Spleen (tissue), 11 donors: Measurements from ENCODE around the gene EIF4H. TPM values are rescaled to one million over a fixed set of nuclear protein-coding genes. Genes with fewer than 3 reads are reported as not detected.
"Not testable (repeated sequence)": the region's sequence is repeated elsewhere in the genome, so short reads cannot be mapped to it uniquely, and the experiment has no call there.

Source experiments
- DNase-seq: peaks from one replicate; pipeline ENCODE4 v3.0.0-alpha.2; 2020
- H3K27ac ChIP-seq, 8 donors: fragments of 200-600 bp; sonication (generic) in 7 of 8; 1 replicate in 4 of 8; 2 replicates in 4 of 8; pipeline versions ENCODE4 v1.5.0 to v1.8.0; 2016 to 2021; ENCODE audit warnings: inconsistent platforms in 4 of 8, mild to moderate bottlenecking in 4 of 8, moderate library complexity in 1 of 8
- H3K27me3 ChIP-seq, 7 donors: fragments of 200-600 bp; sonication (generic) in 6 of 7; replicated peaks in 1 of 7; 1 replicate in 4 of 7; 2 replicates in 3 of 7; pipeline versions ENCODE4 v1.5.0 to v1.8.0; 2016 to 2021; ENCODE audit warnings: inconsistent platforms in 3 of 7, mild to moderate bottlenecking in 1 of 7
- H3K36me3 ChIP-seq, 6 donors: fragments of 200-600 bp; sonication (generic) in 5 of 6; 1 replicate in 4 of 6; 2 replicates in 2 of 6; pipeline versions ENCODE4 v1.5.0 to v1.8.0; 2016 to 2021; ENCODE audit warnings: inconsistent platforms in 2 of 6
- H3K4me1 ChIP-seq, 6 donors: fragments of 200-600 bp; sonication (generic) in 5 of 6; 1 replicate in 3 of 6; 2 replicates in 3 of 6; pipeline versions ENCODE4 v1.5.0 to v1.8.0; 2016 to 2021; ENCODE audit warnings: inconsistent platforms in 3 of 6
- H3K4me3 ChIP-seq, 8 donors: fragments of 200-600 bp; sonication (generic) in 7 of 8; 1 replicate in 4 of 8; 2 replicates in 4 of 8; pipeline versions ENCODE4 v1.5.0 to v1.8.0; 2016 to 2021; ENCODE audit warnings: inconsistent platforms in 4 of 8, mild to moderate bottlenecking in 4 of 8, moderate library complexity in 2 of 8
- H3K9me3 ChIP-seq, 8 donors: fragments of 200-600 bp; sonication (generic) in 7 of 8; 1 replicate in 4 of 8; 2 replicates in 4 of 8; pipeline versions ENCODE4 v1.5.0 to v1.8.0; 2016 to 2021; ENCODE audit warnings: inconsistent platforms in 4 of 8
- CTCF ChIP-seq, 11 experiments: fragments of 200-600 bp in 7 of 11; fragments of 450-650 bp in 4 of 11; sonication (generic) in 4 of 11; IDR thresholded peaks in 8 of 11; conservative IDR thresholded peaks in 3 of 11; 1 replicate in 7 of 11; 2 replicates in 4 of 11; pipeline versions ENCODE4 v1.4.0 to v1.8.0; 2016 to 2021; ENCODE audit warnings: antibody characterized with exemption in 11 of 11, inconsistent platforms in 4 of 11, mild to moderate bottlenecking in 1 of 11
- POLR2A ChIP-seq, 3 donors: fragments of 450-650 bp; IDR thresholded peaks; one replicate each; pipeline ENCODE4 v1.5.1; 2017; ENCODE audit warnings: antibody characterized with exemption in 3 of 3, mild to moderate bottlenecking in 1 of 3
- POLR2AphosphoS5 ChIP-seq, 3 donors: sonication (generic); formaldehyde crosslinking; IDR thresholded peaks; one replicate each; pipeline ENCODE4 v1.5.1; 2017; ENCODE audit warnings: antibody characterized with exemption in 3 of 3
- whole genome bisulfite sequencing, 5 donors: extraction: QIAGEN DNeasy Blood & Tissue Kit in 3 of 5; methylation state at CpG; one replicate each; pipeline versions ENCODE4 v1.1.5 to v1.1.7; 2013 to 2018; 5-methylcytosine and 5-hydroxymethylcytosine counted together
- intact Hi-C: fragments of 100-400 bp; cut with DNase I; formaldehyde crosslinking; loops from one replicate; pipeline ENCODE4 v1.15.0; 2023; ENCODE audit warnings: low total_unique reads
- polyA plus RNA-seq, 3 donors: library from polyadenylated mRNA; stranded (reverse); fragments of 200-250 nt; gene quantifications; one replicate each; pipeline ENCODE4 v1.2.1, GENCODE V29; 2013
- total RNA-seq, 7 donors: library from RNA; depleted of rRNA in 3 of 7; stranded (reverse); fragments of >200 nt in 3 of 7; fragmentation: NEBNext Ultra II Directional in 4 of 7; extraction: Animal tissue kit (Norgen Biotek cat#: 25700) in 4 of 7; gene quantifications; one replicate each; pipeline versions ENCODE4 v1.1.0 to v1.2.1, GENCODE V29; 2016 to 2021
- donor health status: healthy with polysubstance abuse.
- donor health status: DM: no; HTN: no; CAD: no; lungs with moderate emphysema.
- donor health status: DM: no; HTN: no; CAD: no.
- donor health status: Bipolar disorder and iron deficiency.
- donor health status: healthy.
- donor health status: DM: no; HTN: no; CAD: no.
- donor health status: DM: yes; HTN: yes; CAD: no.

EIF4H gene
- total and polyA plus RNA-seq, 10 donors: 75.5 to 224 (median 185) TPM

- DNase-seq: peak; percentile 41
- H3K27ac ChIP-seq: peak overlapping the region in 3 of 8 donors; percentile 7 to 33 (median 22)
- peaks cover 0 to 80% (median 57%) of the 10 kb centered on the region in 6 donors for H3K36me3 ChIP-seq
Observed at GRCh38 chr7:74195968-74196654, 22.0 kb downstream of the EIF4H start.

GRCh38 chr7:74197449-74198124 is 23.4 kb downstream of the EIF4H start:
- intact Hi-C loops: no loop called here
- Histone ChIP-seq H3K27me3 (no peaks in the 10 kb centered on the region), H3K4me3 (no peak overlapping the region), H3K4me1 (peaks cover 0 to 9% (median 0%) of the 10 kb centered on the region in 6 donors), H3K27ac (peak overlapping the region in 1 of 8 donors; percentile 30), H3K9me3 (no peaks in the 10 kb centered on the region), H3K36me3 (peaks cover 0 to 66% (median 44%) of the 10 kb centered on the region in 6 donors)
- DNase-seq: no peak
- 93 to 97% (median 97%) methylated on average over 9 of the region's 9 CpGs for WGBS, 5 donors
- TF ChIP-seq POLR2AphosphoS5 (IDR thresholded peaks at IDR 0.05) (peak in 1 of 3 donors; percentile 42), CTCF (IDR thresholded peaks at IDR 0.05 in 8 of 11, conservative IDR thresholded peaks at IDR 0.05 in 3 of 11) (no peak), POLR2A (IDR thresholded peaks at IDR 0.05) (no peak)

More at GRCh38 chr7:74195968-74196654, 22.0 kb downstream of the EIF4H start:
- H3K4me1 ChIP-seq, H3K4me3 ChIP-seq, H3K27me3 ChIP-seq, H3K9me3 ChIP-seq, intact Hi-C loops: not testable (repeated sequence)
- TF ChIP-seq POLR2AphosphoS5 (IDR thresholded peaks at IDR 0.05): peak in 1 of 3 donors; percentile 13
- 87 to 94% (median 88%) methylated on average over 12 to 16 of the region's 19 CpGs for WGBS, 5 donors

- 87 to 91% (median 88%) methylated on average over 19 of the region's 19 CpGs for WGBS, 5 donors
- Histone ChIP-seq H3K4me1 (peaks cover 0 to 21% (median 10%) of the 10 kb centered on the region in 6 donors), H3K36me3 (peaks cover 0 to 44% (median 23%) of the 10 kb centered on the region in 6 donors), H3K9me3 (no peaks in the 10 kb centered on the region), H3K4me3 (no peak overlapping the region), H3K27me3 (no peaks in the 10 kb centered on the region), H3K27ac (no peak overlapping the region)
- no peak for DNase-seq
- intact Hi-C loops: loop anchor here (10.0 kb wide), 1 partner anchor 85 kb away; the partner anchor contains the start of gene CLIP2
- no peak for TF ChIP-seq CTCF (IDR thresholded peaks at IDR 0.05 in 8 of 11, conservative IDR thresholded peaks at IDR 0.05 in 3 of 11)
- TF ChIP-seq POLR2AphosphoS5 (IDR thresholded peaks at IDR 0.05): no peak
- TF ChIP-seq POLR2A (IDR thresholded peaks at IDR 0.05): no peak
Observed at GRCh38 chr7:74199551-74200355, 25.6 kb downstream of the EIF4H start.

GRCh38 chr7:74202841-74203556 is 28.8 kb downstream of the EIF4H start:
- TF ChIP-seq CTCF (IDR thresholded peaks at IDR 0.05 in 8 of 11, conservative IDR thresholded peaks at IDR 0.05 in 3 of 11): peak in 8 of 11 experiments; percentile 21 to 64 (median 52)
- no peak for TF ChIP-seq POLR2AphosphoS5 (IDR thresholded peaks at IDR 0.05)
- no peak for TF ChIP-seq POLR2A (IDR thresholded peaks at IDR 0.05)
- Histone ChIP-seq H3K9me3 (no peaks in the 10 kb centered on the region), H3K4me1 (peaks cover 4 to 47% (median 27%) of the 10 kb centered on the region in 6 donors), H3K4me3 (no peak overlapping the region), H3K27ac (peak overlapping the region in 1 of 8 donors; percentile 4), H3K36me3 (peaks cover 0 to 12% (median 1%) of the 10 kb centered on the region in 6 donors), H3K27me3 (no peaks in the 10 kb centered on the region)
- intact Hi-C loops: loop anchor here (10.0 kb wide), 1 partner anchor 82 kb away; the partner anchor contains the start of gene CLIP2
- WGBS, 5 donors: 11 to 31% (median 21%) methylated on average over 12 of the region's 12 CpGs
- peak; percentile 44 for DNase-seq
